RWPE2 (cell line): ENCODE data around the gene TRMT61A.
A peak's percentile ranks its signal among the peaks of the same experiment; 100 is the strongest.

Source experiments
- ATAC-seq: fragments of 200-7000 bp; cut with Tn5 transposase; 3 replicates; pipeline ENCODE4 v1.9.1; 2021; ENCODE audit warnings: low read depth
- DNase-seq: peaks from one replicate; pipeline ENCODE4 v3.0.0-alpha.2; 2020; ENCODE audit warnings: low spot score
- H3K27ac ChIP-seq: fragments of 450-650 bp; 2 replicates; pipeline ENCODE4 v1.5.1; 2017; ENCODE audit warnings: mild to moderate bottlenecking; ENCODE audit not compliant: poor library complexity, severe bottlenecking
- H3K27me3 ChIP-seq: fragments of 250-450 bp; sonication (Bioruptor Pico); 2 replicates; pipeline ENCODE4 v1.5.1; 2021; ENCODE audit warnings: mild to moderate bottlenecking, moderate library complexity; ENCODE audit not compliant: insufficient read depth, poor library complexity, severe bottlenecking
- H3K36me3 ChIP-seq: fragments of 250-450 bp; sonication (Bioruptor Pico); 2 replicates; pipeline ENCODE4 v1.5.1; 2020; ENCODE audit warnings: low read depth, mild to moderate bottlenecking, moderate library complexity
- H3K4me1 ChIP-seq: fragments of 250-450 bp; sonication (Bioruptor Pico); 2 replicates; pipeline ENCODE4 v1.5.1; 2021; ENCODE audit warnings: mild to moderate bottlenecking, moderate library complexity; ENCODE audit not compliant: insufficient read depth, poor library complexity, severe bottlenecking
- H3K4me3 ChIP-seq: fragments of 250-450 bp; sonication (Bioruptor Pico); 2 replicates; pipeline ENCODE4 v1.5.1; 2021; ENCODE audit warnings: mild to moderate bottlenecking, moderate library complexity; ENCODE audit not compliant: severe bottlenecking
- H3K9me3 ChIP-seq: fragments of 250-450 bp; sonication (Bioruptor Pico); 2 replicates; pipeline ENCODE4 v1.5.1; 2021; ENCODE audit warnings: mild to moderate bottlenecking, moderate library complexity; ENCODE audit not compliant: severe bottlenecking
- CTCF ChIP-seq: fragments of 450-650 bp; IDR thresholded peaks from one replicate; pipeline ENCODE4 v1.5.1; 2017; ENCODE audit warnings: mild to moderate bottlenecking, moderate library complexity; ENCODE audit not compliant: poor library complexity, severe bottlenecking

The TRMT61A gene

GRCh38 chr14:103517721-103518421 lies 11.1 kb upstream of the TRMT61A start:
- Histone ChIP-seq H3K4me1 (peaks cover 25% of the 10 kb centered on the region), H3K27me3 (peaks cover 11% of the 10 kb centered on the region), H3K36me3 (peaks cover 5% of the 10 kb centered on the region; the same call in 1 of the 2 replicates), H3K27ac (peak overlapping the region; percentile 54), H3K9me3 (no peaks in the 10 kb centered on the region), H3K4me3 (no peak overlapping the region)
- peak; percentile 70 for DNase-seq
- ATAC-seq, result no peak
- no peak for TF ChIP-seq CTCF

GRCh38 chr14:103518422-103519042 lies 10.5 kb upstream of the TRMT61A start:
- ATAC-seq, result peak; percentile 59
- peaks cover 18% of the 10 kb centered on the region for H3K4me1 ChIP-seq
- H3K36me3 ChIP-seq, result peaks cover 5% of the 10 kb centered on the region; the same call in 1 of the 2 replicates
- DNase-seq, result peak; percentile 78
- no peaks in the 10 kb centered on the region for H3K9me3 ChIP-seq
- H3K4me3 ChIP-seq, result no peak overlapping the region
- H3K27ac ChIP-seq, result peak overlapping the region; percentile 54
- peaks cover 16% of the 10 kb centered on the region for H3K27me3 ChIP-seq
- TF ChIP-seq CTCF, result peak; percentile 99

GRCh38 chr14:103519043-103519836 lies 9.8 kb upstream of the TRMT61A start:
- peak overlapping the region; percentile 54 for H3K27ac ChIP-seq
- ATAC-seq, result peak; percentile 44
- H3K4me3 ChIP-seq, result no peak overlapping the region
- peak; percentile 9 for TF ChIP-seq CTCF
- H3K27me3 ChIP-seq, result peaks cover 16% of the 10 kb centered on the region
- peaks cover 14% of the 10 kb centered on the region for H3K4me1 ChIP-seq
- H3K9me3 ChIP-seq, result no peaks in the 10 kb centered on the region
- H3K36me3 ChIP-seq, result peaks cover 5% of the 10 kb centered on the region; the same call in 1 of the 2 replicates
- peak; percentile 75 for DNase-seq

- DNase-seq (peak; percentile 82), ATAC-seq (no peak)
- TF ChIP-seq CTCF, result no peak
- H3K27ac ChIP-seq, result peak overlapping the region; percentile 54
- H3K36me3 ChIP-seq, result peaks cover 5% of the 10 kb centered on the region; the same call in 1 of the 2 replicates
- peaks cover 14% of the 10 kb centered on the region for H3K4me1 ChIP-seq
- no peak overlapping the region for H3K4me3 ChIP-seq
- H3K27me3 ChIP-seq, result peaks cover 16% of the 10 kb centered on the region
- no peaks in the 10 kb centered on the region for H3K9me3 ChIP-seq
These were observed 9.2 kb upstream of the TRMT61A start for GRCh38 chr14:103519837-103520212.
